Vagina (tissue), 2 donors: ENCODE results near the gene ASTN2.

Experiments used
- POLR2A ChIP-seq, 2 donors: fragments of 450-650 bp; IDR thresholded peaks; one replicate each; pipeline ENCODE4 v1.6.1; 2017; ENCODE audit warnings: antibody characterized with exemption in 2 of 2, mild to moderate bottlenecking in 2 of 2, moderate library complexity in 2 of 2
- TF ChIP-seq, protein P1 (sequence below), 3 experiments: fragments of 450-650 bp in 2 of 3; fragments of 200-600 bp in 1 of 3; sonication (generic) in 1 of 3; IDR thresholded peaks; one replicate each; pipeline ENCODE4 v1.5.1; 2017 to 2019; ENCODE audit warnings: antibody characterized with exemption in 3 of 3, mild to moderate bottlenecking in 2 of 3, moderate library complexity in 2 of 3

DNA sequence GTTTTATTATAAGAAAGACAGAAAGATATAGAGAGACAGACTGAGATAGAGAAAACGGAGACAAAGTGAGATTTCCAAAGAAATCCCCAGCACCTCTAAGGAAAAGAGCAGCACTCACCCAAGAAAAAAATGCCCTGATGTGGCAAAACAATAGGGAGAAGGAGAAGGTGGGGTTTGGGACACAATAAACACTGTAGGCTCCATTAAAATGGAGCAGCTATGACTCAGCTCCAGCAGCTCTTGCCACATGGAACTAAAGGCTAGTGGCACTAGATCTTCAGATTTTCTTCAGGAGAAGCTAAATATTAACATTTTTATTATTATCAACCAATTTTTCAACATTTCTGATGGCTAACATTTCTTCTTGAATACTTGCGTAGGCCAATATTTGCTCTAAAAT lies 406.0 kb downstream of the ASTN2 start:
- TF ChIP-seq POLR2A (IDR thresholded peaks at IDR 0.05): no peak
- TF ChIP-seq, protein P1, sequence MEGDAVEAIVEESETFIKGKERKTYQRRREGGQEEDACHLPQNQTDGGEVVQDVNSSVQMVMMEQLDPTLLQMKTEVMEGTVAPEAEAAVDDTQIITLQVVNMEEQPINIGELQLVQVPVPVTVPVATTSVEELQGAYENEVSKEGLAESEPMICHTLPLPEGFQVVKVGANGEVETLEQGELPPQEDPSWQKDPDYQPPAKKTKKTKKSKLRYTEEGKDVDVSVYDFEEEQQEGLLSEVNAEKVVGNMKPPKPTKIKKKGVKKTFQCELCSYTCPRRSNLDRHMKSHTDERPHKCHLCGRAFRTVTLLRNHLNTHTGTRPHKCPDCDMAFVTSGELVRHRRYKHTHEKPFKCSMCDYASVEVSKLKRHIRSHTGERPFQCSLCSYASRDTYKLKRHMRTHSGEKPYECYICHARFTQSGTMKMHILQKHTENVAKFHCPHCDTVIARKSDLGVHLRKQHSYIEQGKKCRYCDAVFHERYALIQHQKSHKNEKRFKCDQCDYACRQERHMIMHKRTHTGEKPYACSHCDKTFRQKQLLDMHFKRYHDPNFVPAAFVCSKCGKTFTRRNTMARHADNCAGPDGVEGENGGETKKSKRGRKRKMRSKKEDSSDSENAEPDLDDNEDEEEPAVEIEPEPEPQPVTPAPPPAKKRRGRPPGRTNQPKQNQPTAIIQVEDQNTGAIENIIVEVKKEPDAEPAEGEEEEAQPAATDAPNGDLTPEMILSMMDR (IDR thresholded peaks at IDR 0.05): no peak
